EH (cell line): ENCODE data around the gene SIX2.

ENCODE experiments used
- DNase-seq: peaks from one replicate; pipeline ENCODE4 v3.0.0-alpha.2; 2015; ENCODE audit warnings: low read depth

The SIX2 gene

GRCh38 chr2:45020439-45020838 lies 11.2 kb upstream of the SIX2 start:
- DNase-seq, result no peak

DNA sequence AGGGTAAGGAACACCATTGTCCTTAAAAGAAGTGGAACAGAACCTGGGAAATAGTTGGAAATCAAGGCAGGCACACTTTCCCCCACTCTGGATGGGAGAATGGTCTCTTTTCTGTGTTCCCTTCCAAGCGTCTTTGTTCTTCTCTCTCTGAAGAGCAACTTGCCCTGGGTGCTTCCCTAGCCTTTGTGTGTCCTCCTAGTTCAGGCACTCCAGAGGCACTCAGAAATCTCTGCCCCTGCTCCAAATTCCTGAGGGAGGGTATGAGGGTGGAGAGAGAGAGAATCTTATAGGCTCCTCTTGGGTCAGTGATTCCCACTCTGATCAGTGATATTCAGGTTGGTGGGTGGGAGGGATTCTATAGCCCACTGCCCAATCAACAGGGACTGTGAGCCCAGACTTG lies 8.8 kb upstream of the SIX2 start:
- no peak for DNase-seq

DNA sequence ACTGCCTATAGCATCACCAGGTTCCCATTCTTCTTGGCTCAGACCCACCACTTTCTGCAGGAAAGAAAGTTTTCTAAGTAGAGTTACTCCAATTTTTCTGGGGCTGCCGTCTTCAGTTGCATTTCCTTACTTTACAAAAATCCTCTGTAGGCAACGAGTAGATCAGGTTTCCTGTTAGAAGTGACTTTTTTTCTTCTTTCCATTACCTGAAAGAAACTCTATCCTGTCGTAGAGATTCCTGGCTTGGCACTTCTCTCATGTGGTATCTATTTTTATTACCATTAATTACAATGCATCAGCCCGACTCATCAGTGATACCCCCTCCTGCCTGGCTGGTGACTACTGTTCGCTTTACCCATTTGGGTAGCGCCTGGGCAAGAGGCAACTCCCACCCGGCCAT lies 5.6 kb upstream of the SIX2 start:
- DNase-seq, result no peak

DNA sequence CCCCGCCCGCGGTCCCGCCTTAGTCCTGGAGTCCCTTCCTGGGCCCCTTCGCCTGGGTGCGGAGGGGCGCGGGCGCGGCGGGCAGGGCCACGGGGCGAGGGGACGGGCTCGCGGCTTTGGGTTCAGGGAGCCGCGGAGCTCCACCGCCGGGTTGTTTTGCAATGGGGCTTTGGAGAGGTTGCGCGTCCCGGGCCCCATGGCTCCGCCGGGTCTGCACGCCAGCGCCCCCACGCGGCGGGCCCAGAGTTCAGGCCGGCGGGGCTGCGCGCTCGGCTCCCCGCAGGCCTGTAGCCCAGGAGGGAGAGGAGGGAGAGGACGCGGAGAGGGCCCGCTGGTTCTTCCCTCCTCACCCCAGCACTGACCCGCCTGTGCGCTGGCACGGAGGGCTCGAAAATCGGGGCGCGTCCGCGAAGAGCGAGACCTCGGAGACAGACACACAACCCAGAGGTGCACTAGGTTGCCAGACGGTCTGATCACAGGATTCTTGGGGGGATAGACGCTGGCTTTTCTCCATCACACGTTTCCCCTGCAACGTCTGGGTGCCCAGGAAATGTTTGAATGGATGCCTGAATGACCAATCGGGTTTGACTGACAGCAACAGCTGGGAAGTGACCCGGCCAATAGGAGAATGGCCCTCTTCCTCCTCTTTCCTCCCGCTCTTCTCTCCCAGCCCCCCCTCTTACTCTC lies 4.9 kb upstream of the SIX2 start:
- DNase-seq, result peak; percentile 58

GRCh38 chr2:45013229-45014015 lies 4.2 kb upstream of the SIX2 start:
- no peak for DNase-seq

DNA sequence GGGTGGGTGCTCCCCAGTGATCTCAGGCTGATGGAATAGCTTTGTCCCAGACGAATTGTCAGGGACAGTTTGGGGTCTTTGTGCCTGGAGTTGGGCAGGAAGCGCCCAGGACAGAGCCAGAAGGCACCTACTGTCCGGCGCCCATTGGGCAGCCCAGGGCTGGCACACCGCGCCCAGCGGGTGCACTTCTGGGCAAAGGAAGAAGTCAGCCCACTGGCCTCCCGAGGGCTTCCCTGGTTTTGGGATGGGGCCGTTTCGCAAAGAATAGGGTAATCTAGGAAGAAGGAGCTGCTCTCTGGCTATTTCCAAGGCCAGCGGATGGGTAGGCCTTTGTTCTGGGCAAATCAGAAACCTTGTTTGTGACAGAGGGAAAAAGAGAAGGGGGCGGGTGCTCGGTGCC lies 3.5 kb upstream of the SIX2 start:
- no peak for DNase-seq

- no peak for DNase-seq
Observed at GRCh38 chr2:45011621-45012602, 2.7 kb upstream of the SIX2 start.

- no peak for DNase-seq
Observed at GRCh38 chr2:45011121-45011520, 1.9 kb upstream of the SIX2 start.

GRCh38 chr2:45010702-45011012 lies 1.4 kb upstream of the SIX2 start:
- DNase-seq, result no peak

DNA sequence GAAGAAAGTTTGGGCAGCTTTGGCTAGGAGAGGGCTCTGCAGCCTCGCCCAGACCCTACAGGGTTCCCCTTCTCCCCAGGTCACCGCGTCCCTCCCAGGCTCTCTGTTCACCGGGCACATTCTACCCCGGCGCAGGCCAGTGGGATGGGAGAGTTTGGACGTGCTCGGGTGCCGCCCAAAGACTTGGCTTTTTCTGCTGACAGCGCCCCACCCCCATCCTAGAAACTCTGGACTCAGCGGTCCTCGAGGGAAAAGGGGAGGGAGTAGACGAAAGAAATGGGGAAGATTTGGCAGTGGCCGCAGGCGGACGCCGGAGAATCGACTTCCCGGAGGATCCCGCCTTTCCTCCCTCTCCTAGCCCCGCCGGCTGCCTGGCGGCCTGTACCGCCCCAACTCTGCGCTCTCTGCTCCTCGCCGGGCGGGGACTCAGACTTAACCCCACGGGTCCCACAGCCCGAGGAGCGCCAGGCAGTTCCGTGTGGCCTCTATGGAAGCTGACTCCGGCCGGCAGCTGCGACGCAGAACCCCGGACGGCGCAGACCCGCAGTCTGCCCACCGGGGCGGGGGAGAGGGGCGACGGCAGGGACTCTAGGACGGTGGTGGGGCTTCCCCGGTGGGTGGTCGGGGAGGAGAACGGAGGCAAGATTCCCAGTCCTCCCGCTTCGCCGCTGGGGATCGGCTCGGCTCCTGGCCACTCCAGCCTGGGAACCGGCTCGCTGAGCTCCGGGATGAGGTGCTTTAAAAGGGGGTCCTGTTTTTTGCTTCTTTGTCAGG lies 863 bp upstream of the SIX2 start:
- peak; percentile 78 for DNase-seq

DNA sequence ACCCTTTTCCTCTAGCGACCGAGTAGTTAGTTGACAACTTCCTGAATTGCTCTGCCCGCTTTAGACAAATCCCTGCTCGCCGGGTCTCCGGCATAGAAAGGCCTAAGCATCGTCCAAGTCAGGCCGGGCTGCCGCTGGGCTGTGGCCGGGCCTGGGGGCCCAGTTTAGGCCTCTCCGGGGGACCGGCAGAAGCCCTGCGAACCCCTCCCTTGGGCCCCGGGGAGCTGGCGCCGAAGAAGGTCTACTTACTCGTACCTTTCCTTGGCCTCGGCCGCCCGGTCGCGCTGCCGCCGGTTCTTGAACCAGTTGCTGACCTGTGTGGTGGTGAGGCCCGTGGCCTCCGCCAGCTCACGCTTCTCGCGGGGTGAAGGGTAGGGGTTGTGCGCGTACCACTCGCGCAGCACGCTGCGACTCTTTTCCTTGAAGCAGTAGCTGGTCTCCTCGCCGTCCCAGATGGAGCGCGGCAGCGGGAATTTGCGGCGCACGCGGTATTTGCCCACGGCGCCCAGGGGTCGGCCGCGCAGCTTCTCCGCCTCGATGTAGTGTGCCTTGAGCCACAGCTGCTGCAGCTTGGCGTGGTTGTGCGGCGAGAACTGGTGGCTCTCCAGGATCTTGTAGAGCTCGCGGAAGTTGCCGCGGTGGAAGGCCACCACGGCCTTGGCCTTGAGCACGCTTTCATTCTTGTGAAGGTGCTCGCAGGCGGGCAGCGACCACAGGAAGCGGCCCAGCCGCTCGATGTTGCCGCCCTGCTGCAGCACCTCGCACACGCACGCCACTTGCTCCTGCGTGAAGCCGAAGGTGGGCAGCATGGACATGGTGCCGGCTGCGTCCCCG lies 739 bp downstream of the SIX2 start:
- peak; percentile 26 for DNase-seq

DNA sequence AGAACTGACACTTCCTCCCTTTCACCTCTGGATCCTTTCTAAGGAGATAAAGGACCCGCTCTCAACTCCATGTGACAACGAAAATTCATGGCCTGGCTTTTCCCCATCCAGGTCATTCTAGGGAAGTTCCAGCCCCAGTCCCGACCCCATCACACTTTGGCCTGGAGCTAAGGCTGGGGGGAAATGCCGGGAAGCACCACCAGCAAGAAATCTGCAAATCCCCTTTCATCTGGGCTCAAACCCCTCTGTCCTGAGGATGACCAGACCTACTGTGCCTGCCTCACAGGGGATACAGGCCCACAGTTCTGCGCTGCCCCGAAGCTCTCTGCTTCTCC lies 1.3 kb downstream of the SIX2 start:
- DNase-seq, result no peak

DNA sequence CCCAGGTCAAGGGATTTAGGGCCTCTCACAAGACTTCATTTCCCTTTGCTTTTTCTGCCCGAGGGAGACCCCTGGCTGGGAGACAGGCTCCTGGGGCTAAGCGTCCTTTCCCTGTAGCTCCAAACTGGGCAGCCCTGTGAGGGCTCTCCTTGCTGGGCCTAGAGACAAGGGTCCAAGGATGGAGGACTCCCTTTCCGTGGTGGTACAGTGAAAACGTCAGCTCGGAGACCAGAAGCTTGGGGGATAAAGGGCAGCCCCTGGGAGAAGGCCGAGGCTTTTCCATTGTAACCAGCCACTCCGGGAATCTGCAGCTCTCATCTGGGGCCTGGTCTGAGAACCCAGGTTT lies 2.3 kb downstream of the SIX2 start:
- DNase-seq, result no peak

GRCh38 chr2:45006041-45006941 lies 3.0 kb downstream of the SIX2 start:
- DNase-seq, result no peak

GRCh38 chr2:45005261-45006002 lies 3.8 kb downstream of the SIX2 start:
- no peak for DNase-seq

DNA sequence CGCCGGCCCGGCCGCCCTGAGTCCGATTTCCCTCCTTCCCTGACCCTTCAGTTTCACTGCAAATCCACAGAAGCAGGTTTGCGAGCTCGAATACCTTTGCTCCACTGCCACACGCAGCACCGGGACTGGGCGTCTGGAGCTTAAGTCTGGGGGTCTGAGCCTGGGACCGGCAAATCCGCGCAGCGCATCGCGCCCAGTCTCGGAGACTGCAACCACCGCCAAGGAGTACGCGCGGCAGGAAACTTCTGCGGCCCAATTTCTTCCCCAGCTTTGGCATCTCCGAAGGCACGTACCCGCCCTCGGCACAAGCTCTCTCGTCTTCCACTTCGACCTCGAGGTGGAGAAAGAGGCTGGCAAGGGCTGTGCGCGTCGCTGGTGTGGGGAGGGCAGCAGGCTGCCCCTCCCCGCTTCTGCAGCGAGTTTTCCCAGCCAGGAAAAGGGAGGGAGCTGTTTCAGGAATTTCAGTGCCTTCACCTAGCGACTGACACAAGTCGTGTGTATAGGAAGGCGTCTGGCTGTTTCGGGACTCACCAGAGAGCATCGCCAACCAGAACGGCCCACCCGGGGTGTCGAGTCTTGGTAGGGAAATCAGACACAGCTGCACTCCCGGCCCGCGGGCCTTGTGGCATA lies 4.6 kb downstream of the SIX2 start:
- DNase-seq, result no peak

- DNase-seq, result no peak
Observed at GRCh38 chr2:45003579-45004551, 5.4 kb downstream of the SIX2 start.

DNA sequence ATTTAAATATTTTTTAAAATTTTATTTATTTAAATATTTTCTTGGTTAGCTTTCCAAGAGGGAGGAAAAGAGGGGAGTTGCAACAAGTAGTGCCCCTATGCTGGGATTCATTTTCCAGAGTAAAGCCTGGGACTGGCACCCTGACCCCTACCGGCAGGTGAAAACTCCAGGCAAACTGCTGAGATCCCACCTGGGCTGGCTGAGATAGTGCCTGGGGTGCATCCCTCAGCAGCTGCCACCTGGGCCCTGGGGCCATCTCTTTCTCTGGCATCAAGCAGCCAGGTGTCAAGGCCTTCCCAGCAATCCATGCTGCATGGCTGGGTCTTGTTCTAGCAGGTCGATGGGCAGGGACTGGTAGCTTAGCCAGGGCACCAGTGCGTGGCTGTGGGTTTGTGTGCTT lies 6.6 kb downstream of the SIX2 start:
- no peak for DNase-seq
